ENCODE results near the gene RPP25.

DNA sequence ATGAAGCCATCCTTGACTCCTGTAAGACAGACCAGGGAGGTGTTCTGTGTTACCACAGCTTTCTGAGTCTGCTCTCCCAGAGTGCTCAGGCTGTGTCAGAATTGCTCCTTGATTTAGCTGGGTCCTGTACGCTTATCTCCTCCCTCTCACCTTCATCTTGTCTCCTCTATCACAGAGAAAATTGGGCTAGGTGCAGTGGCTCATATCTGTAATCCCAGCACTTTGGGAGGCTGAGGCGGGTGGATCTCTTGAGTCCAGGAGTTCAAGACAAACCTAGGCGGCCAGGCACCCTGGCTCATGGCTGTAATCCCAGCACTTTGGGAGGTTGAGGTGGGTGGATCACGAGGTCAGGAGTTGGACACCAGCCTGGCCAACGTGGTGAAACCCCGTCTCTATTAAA, 44.7 kb upstream of the RPP25 start:
- TF ChIP-seq ARNT (IDR thresholded peaks at IDR 0.05): no peak
- no peak for TF ChIP-seq FOXA1 (IDR thresholded peaks at IDR 0.05)
- TF ChIP-seq L3MBTL2 (conservative IDR thresholded peaks at IDR 0.05): no peak
- TF ChIP-seq, protein P1, sequence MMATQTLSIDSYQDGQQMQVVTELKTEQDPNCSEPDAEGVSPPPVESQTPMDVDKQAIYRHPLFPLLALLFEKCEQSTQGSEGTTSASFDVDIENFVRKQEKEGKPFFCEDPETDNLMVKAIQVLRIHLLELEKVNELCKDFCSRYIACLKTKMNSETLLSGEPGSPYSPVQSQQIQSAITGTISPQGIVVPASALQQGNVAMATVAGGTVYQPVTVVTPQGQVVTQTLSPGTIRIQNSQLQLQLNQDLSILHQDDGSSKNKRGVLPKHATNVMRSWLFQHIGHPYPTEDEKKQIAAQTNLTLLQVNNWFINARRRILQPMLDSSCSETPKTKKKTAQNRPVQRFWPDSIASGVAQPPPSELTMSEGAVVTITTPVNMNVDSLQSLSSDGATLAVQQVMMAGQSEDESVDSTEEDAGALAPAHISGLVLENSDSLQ (IDR thresholded peaks at IDR 0.05): no peak
- TF ChIP-seq ZNF384 (IDR thresholded peaks at IDR 0.05): no peak
- TF ChIP-seq SUZ12 (IDR thresholded peaks at IDR 0.05): no peak
- TF ChIP-seq FOXK2 (IDR thresholded peaks at IDR 0.05): no peak
- TF ChIP-seq CTBP1 (IDR thresholded peaks at IDR 0.05; ENCODE audit: borderline replicate concordance): no peak
- no peak for TF ChIP-seq TARDBP (IDR thresholded peaks at IDR 0.05)

All from HEK293T (cell line).